ENCODE results near the gene ASCC1. TPM values are rescaled to one million over a fixed set of nuclear protein-coding genes. Genes with fewer than 3 reads are reported as not detected.

Gene ASCC1
- total RNA-seq, 1 experiment from 2014 or later = 51.3 TPM

DNA sequence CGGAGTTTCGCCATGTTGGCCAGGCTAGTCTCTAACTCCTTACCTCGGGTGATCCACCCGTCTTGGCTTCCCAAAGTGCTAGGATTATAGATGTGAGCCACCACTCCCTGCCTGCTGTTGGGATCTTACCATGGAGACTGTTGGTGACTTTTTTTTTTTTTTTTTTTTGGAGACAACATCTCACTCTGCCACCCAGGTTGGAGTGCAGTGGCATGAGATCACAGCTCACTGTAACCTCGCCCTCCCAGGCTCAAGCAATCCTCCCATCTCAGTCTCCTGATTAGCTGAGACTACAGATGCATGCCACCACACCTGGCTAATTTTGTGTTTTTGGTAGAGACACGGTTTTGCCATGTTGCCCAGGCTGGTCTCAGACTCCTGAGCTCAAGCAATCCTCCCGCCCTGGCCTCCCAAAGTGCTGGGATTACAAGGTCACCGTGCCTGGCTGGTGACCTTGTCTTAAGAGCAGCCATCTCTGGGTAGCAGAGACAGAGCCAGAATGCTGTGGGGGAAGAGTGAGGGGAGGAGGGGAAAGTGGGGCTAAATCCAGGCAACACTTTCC, 25.7 kb upstream of the ASCC1 start:
- Mint-ChIP-seq H3K4me3 (ENCODE audit: low read depth, unreplicated experiment) (no peak overlapping the region), H3K4me1 (ENCODE audit: low read depth, unreplicated experiment) (peaks cover 59% of the 10 kb centered on the region), H3K27ac (ENCODE audit: unreplicated experiment) (no peak overlapping the region), H3K27me3 (ENCODE audit: unreplicated experiment) (no peaks in the 10 kb centered on the region), H3K36me3 (ENCODE audit: insufficient read depth, unreplicated experiment) (peaks cover 41% of the 10 kb centered on the region), H3K9me3 (ENCODE audit: low read depth, unreplicated experiment) (no peaks in the 10 kb centered on the region)
- intact Hi-C loops (cut with micrococcal nuclease; ENCODE audit: unreplicated experiment) = no loop called here
- BruUV-seq (replicated peaks) = no TSS peak
- TF ChIP-seq, protein P1, sequence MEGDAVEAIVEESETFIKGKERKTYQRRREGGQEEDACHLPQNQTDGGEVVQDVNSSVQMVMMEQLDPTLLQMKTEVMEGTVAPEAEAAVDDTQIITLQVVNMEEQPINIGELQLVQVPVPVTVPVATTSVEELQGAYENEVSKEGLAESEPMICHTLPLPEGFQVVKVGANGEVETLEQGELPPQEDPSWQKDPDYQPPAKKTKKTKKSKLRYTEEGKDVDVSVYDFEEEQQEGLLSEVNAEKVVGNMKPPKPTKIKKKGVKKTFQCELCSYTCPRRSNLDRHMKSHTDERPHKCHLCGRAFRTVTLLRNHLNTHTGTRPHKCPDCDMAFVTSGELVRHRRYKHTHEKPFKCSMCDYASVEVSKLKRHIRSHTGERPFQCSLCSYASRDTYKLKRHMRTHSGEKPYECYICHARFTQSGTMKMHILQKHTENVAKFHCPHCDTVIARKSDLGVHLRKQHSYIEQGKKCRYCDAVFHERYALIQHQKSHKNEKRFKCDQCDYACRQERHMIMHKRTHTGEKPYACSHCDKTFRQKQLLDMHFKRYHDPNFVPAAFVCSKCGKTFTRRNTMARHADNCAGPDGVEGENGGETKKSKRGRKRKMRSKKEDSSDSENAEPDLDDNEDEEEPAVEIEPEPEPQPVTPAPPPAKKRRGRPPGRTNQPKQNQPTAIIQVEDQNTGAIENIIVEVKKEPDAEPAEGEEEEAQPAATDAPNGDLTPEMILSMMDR (IDR thresholded peaks at IDR 0.05; ENCODE audit: unreplicated experiment) = no peak
- DNase-seq = no peak
- CTCF ChIA-PET = interaction anchor here (0.6 to 1.2 kb wide), 2 partner anchors 96 to 124 kb away, joined by 3 read pairs; no protein-coding TSS in a partner anchor

DNA sequence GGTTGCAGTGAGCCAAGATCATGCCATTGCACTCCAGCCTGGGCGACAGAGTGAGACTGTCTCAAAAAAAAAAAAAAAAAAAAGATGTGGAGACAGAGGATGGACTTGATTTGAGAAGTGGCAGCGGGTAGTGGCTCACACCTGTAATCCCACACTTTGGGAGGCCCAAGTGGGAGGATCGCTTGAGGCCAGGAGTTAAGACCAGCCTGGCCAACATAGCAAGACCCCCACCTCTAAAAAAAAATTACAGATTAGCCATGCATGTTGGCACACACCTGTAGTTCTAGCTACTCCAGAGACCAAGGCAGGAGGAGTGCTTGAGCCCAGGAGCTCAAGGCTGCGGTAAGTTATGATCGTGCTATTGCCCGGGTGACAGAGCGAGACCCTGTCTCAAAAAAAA, 24.3 kb upstream of the ASCC1 start:
- TF ChIP-seq, protein P1 (IDR thresholded peaks at IDR 0.05; ENCODE audit: unreplicated experiment) = no peak
- BruUV-seq (replicated peaks) = no TSS peak
- Mint-ChIP-seq H3K36me3 (ENCODE audit: insufficient read depth, unreplicated experiment) (peaks cover 43% of the 10 kb centered on the region), H3K4me1 (ENCODE audit: low read depth, unreplicated experiment) (peaks cover 45% of the 10 kb centered on the region), H3K4me3 (ENCODE audit: low read depth, unreplicated experiment) (no peak overlapping the region), H3K9me3 (ENCODE audit: low read depth, unreplicated experiment) (no peaks in the 10 kb centered on the region), H3K27ac (ENCODE audit: unreplicated experiment) (no peak overlapping the region), H3K27me3 (ENCODE audit: unreplicated experiment) (no peaks in the 10 kb centered on the region)
- DNase-seq = no peak
- CTCF ChIA-PET = interaction anchor here (1.6 kb wide), 1 partner anchor 20 kb away, joined by 7 read pairs; no protein-coding TSS in a partner anchor
- intact Hi-C loops (cut with micrococcal nuclease; ENCODE audit: unreplicated experiment) = no loop called here

DNA sequence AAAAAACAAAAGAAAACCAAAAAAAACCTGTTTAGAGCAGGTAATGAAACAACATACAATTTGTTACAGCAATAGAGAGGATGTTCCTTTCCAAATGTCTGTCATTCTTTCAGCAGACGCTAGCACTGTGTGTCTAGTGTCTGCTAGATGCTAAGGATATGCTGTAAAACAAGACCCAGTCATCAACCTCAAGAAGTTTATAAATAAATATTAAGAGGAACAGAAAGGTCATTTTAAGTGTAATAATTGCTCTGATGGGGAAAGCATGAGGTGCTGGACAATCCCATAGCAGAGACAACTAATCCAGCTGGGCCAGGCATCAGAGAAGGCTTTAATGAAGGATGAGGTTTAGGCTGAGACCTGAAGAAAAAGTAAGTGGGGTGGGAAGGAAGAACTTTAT, 23.3 kb upstream of the ASCC1 start:
- no peak for DNase-seq
- Mint-ChIP-seq H3K4me3 (ENCODE audit: low read depth, unreplicated experiment) (no peak overlapping the region), H3K27ac (ENCODE audit: unreplicated experiment) (no peak overlapping the region), H3K4me1 (ENCODE audit: low read depth, unreplicated experiment) (peaks cover 37% of the 10 kb centered on the region), H3K36me3 (ENCODE audit: insufficient read depth, unreplicated experiment) (peaks cover 43% of the 10 kb centered on the region), H3K27me3 (ENCODE audit: unreplicated experiment) (no peaks in the 10 kb centered on the region), H3K9me3 (ENCODE audit: low read depth, unreplicated experiment) (no peaks in the 10 kb centered on the region)
- TF ChIP-seq, protein P1 (IDR thresholded peaks at IDR 0.05; ENCODE audit: unreplicated experiment) = no peak
- intact Hi-C loops (cut with micrococcal nuclease; ENCODE audit: unreplicated experiment) = no loop called here
- BruUV-seq (replicated peaks) = no TSS peak
- CTCF ChIA-PET = interaction anchor here (1.6 kb wide), 1 partner anchor 21 kb away, joined by 7 read pairs; no protein-coding TSS in a partner anchor

DNA sequence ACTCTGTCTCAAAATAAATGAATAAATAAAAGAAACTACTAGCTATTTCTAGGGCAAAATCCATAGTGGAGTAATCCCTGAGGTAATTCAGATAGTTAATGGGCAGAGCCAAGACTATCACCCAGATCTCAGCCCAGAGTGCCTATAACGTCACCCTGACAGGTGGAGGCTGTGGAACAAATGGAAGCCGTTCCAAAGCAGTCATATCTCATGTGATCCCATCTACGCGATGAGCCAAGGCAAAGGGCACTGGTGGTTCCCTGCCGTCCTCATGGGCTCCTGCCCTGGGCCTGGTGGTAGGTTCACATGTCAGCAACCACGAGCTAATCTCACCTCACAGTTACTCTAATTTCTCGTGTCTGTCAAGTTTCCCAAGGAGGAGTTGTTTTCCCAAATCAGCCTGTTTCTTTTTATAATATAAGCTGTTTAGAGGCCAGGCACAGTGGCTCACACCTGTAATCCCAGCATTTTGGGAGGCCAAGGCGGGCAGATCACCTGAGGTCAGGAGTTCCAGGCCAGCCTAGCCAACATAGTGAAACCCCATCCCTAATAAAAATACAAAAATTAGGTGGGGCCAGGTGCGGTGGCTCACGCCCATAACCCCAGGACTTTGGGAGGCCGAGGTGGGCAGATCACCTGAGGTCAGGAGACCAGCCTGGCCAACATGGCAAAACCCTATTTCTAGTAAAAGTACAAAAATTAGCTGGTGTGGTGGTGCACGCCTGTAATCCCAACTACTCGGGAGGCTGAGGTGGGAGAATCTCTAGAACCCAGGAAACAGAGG, 22.5 kb upstream of the ASCC1 start:
- peaks cover 47% of the 10 kb centered on the region for H3K36me3 Mint-ChIP-seq (ENCODE audit: insufficient read depth, unreplicated experiment)
- H3K4me1 Mint-ChIP-seq (ENCODE audit: low read depth, unreplicated experiment) = peaks cover 29% of the 10 kb centered on the region
- CTCF ChIA-PET = interaction anchor here (0.5 to 0.8 kb wide), 4 partner anchors 17 to 108 kb away, joined by 3 to 5 read pairs (median 4); no protein-coding TSS in a partner anchor
- BruUV-seq (replicated peaks) = no TSS peak
- no peak for DNase-seq
- TF ChIP-seq, protein P1 (IDR thresholded peaks at IDR 0.05; ENCODE audit: unreplicated experiment) = no peak
- intact Hi-C loops (cut with micrococcal nuclease; ENCODE audit: unreplicated experiment) = no loop called here
- no peaks in the 10 kb centered on the region for H3K27me3 Mint-ChIP-seq (ENCODE audit: unreplicated experiment)
- H3K9me3 Mint-ChIP-seq (ENCODE audit: low read depth, unreplicated experiment) = no peaks in the 10 kb centered on the region
- no peak overlapping the region for H3K4me3 Mint-ChIP-seq (ENCODE audit: low read depth, unreplicated experiment)
- H3K27ac Mint-ChIP-seq (ENCODE audit: unreplicated experiment) = no peak overlapping the region
